Body of pancreas (tissue), 4 donors: ENCODE data around the gene PDK2.

Source experiments
- POLR2A ChIP-seq, 3 donors: fragments of 450-650 bp; IDR thresholded peaks; one replicate each; pipeline ENCODE4 v1.6.1; 2016; ENCODE audit warnings: antibody characterized with exemption in 3 of 3, mild to moderate bottlenecking in 2 of 3
- TF ChIP-seq, protein P1 (sequence below), 7 experiments: fragments of 450-650 bp in 4 of 7; fragments of 200-600 bp in 3 of 7; sonication (generic) in 3 of 7; IDR thresholded peaks; one replicate each; pipeline ENCODE4 v1.5.1; 2016 to 2019; ENCODE audit warnings: antibody characterized with exemption in 7 of 7

DNA sequence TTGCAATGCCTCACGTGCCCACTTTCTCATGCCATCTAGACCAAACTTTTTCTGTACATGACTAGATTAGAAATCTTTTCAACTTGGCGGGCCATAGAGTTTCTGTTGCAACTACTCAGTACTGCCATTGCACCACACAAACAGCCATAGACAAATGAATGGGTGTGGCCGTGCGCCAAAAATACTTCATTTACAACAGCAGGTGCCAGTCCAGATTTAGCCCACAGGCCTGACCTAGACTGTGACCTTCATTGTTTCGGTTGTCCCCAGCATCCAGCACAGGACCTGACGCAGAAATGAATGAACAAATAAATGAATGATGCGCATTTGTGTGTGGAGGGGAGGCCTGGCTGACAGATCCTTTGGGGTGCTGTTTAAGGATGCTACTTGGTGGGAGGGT is 14.3 kb upstream of the PDK2 start:
- TF ChIP-seq, protein P1, sequence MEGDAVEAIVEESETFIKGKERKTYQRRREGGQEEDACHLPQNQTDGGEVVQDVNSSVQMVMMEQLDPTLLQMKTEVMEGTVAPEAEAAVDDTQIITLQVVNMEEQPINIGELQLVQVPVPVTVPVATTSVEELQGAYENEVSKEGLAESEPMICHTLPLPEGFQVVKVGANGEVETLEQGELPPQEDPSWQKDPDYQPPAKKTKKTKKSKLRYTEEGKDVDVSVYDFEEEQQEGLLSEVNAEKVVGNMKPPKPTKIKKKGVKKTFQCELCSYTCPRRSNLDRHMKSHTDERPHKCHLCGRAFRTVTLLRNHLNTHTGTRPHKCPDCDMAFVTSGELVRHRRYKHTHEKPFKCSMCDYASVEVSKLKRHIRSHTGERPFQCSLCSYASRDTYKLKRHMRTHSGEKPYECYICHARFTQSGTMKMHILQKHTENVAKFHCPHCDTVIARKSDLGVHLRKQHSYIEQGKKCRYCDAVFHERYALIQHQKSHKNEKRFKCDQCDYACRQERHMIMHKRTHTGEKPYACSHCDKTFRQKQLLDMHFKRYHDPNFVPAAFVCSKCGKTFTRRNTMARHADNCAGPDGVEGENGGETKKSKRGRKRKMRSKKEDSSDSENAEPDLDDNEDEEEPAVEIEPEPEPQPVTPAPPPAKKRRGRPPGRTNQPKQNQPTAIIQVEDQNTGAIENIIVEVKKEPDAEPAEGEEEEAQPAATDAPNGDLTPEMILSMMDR (IDR thresholded peaks at IDR 0.05) = no peak
- TF ChIP-seq POLR2A (IDR thresholded peaks at IDR 0.05) = no peak
